HepG2 (cell line): ENCODE measurements around the gene CTDNEP1. TPM values are rescaled to one million over a fixed set of nuclear protein-coding genes. Genes with fewer than 3 reads are reported as not detected.
A peak's percentile ranks its signal among the peaks of the same experiment; 100 is the strongest.

Experiments
- CENPX ChIP-seq: sonication (generic); formaldehyde crosslinking; IDR thresholded peaks from 2 replicates; pipeline ENCODE4 v1.9.0; 2021; ENCODE audit warnings: mild to moderate bottlenecking, missing genetic modification reagents, moderate library complexity
- CHD4 ChIP-seq: fragments of 200-600 bp; sonication (generic); IDR thresholded peaks from 2 replicates; pipeline ENCODE4 v1.7.0; 2017; ENCODE audit warnings: mild to moderate bottlenecking, low read length, borderline replicate concordance
- CREB3 ChIP-seq: sonication (generic); formaldehyde crosslinking; IDR thresholded peaks from 2 replicates; pipeline ENCODE4 v1.5.0; 2020; ENCODE audit warnings: missing genetic modification reagents
- ERF ChIP-seq: IDR thresholded peaks from 2 replicates; pipeline ENCODE4 v1.6.1; 2018; ENCODE audit warnings: missing biosample characterization, missing genetic modification reagents
- ETV5 ChIP-seq: IDR thresholded peaks from 2 replicates; pipeline ENCODE4 v1.6.1; 2018; ENCODE audit warnings: missing biosample characterization, missing genetic modification reagents, inconsistent platforms, borderline replicate concordance
- GPN1 ChIP-seq: sonication (generic); formaldehyde crosslinking; IDR thresholded peaks from 2 replicates; pipeline ENCODE4 v1.5.1; 2020; ENCODE audit warnings: missing genetic modification reagents, borderline replicate concordance
- HMGA1 ChIP-seq: sonication (generic); formaldehyde crosslinking; conservative IDR thresholded peaks from 2 replicates; pipeline ENCODE4 v1.4.0; 2020; ENCODE audit warnings: missing genetic modification reagents
- HOMEZ ChIP-seq: IDR thresholded peaks from 2 replicates; pipeline ENCODE4 v1.6.1; 2016; ENCODE audit warnings: low read depth
- LRRFIP1 ChIP-seq: sonication (generic); formaldehyde crosslinking; conservative IDR thresholded peaks from 2 replicates; pipeline ENCODE4 v1.4.0; 2020; ENCODE audit warnings: missing genetic modification reagents
- MAFK ChIP-seq, 2 experiments: IDR thresholded peaks in 1 of 2; conservative IDR thresholded peaks in 1 of 2; 2 replicates each; pipeline ENCODE4 v1.6.1; 2011; ENCODE audit warnings: improper control_type of control experiment in 2 of 2, low read length in 2 of 2
- MXI1 ChIP-seq: IDR thresholded peaks from 3 replicates; pipeline ENCODE4 v1.6.1; 2012; ENCODE audit warnings: low read depth, low read length, inconsistent platforms, borderline replicate concordance
- PHF8 ChIP-seq: sonication (generic); formaldehyde crosslinking; IDR thresholded peaks from 2 replicates; pipeline ENCODE4 v1.5.0; 2020; ENCODE audit warnings: missing genetic modification reagents
- STAT6 ChIP-seq: sonication (generic); formaldehyde crosslinking; IDR thresholded peaks from 2 replicates; pipeline ENCODE4 v1.4.0; 2020; ENCODE audit warnings: missing genetic modification reagents, mild to moderate bottlenecking, borderline replicate concordance
- TSC22D2 ChIP-seq: sonication (generic); formaldehyde crosslinking; IDR thresholded peaks from 2 replicates; pipeline ENCODE4 v1.5.1; 2020; ENCODE audit warnings: missing genetic modification reagents, mild to moderate bottlenecking, borderline replicate concordance
- YY1 ChIP-seq: IDR thresholded peaks from 2 replicates; pipeline ENCODE4 v1.6.1; 2011; ENCODE audit warnings: low read length, low read depth, moderate library complexity, mild to moderate bottlenecking; ENCODE audit not compliant: insufficient read depth, insufficient replicate concordance
- ZBTB20 ChIP-seq: sonication (generic); formaldehyde crosslinking; IDR thresholded peaks from 2 replicates; pipeline ENCODE4 v1.8.1; 2023; ENCODE audit warnings: missing genetic modification reagents, low read depth, mild to moderate bottlenecking, borderline replicate concordance
- ZNF143 ChIP-seq: sonication (generic); formaldehyde crosslinking; IDR thresholded peaks from 2 replicates; pipeline ENCODE4 v1.4.0; 2020; ENCODE audit warnings: missing genetic modification reagents
- ZNF513 ChIP-seq: sonication (generic); formaldehyde crosslinking; conservative IDR thresholded peaks from 2 replicates; pipeline ENCODE4 v1.5.0; 2020; ENCODE audit warnings: missing genetic modification reagents
- ZNF709 ChIP-seq: sonication (generic); formaldehyde crosslinking; IDR thresholded peaks from 2 replicates; pipeline ENCODE4 v1.5.0; 2020; ENCODE audit warnings: mild to moderate bottlenecking, missing genetic modification reagents
- ZNF749 ChIP-seq: sonication (generic); formaldehyde crosslinking; IDR thresholded peaks from 2 replicates; pipeline ENCODE4 v1.8.0; 2022; ENCODE audit warnings: mild to moderate bottlenecking, missing genetic modification reagents, moderate library complexity, borderline replicate concordance
- polyA plus RNA-seq, 8 experiments: library from polyadenylated mRNA; depleted of rRNA in 3 of 8; stranded (reverse) in 7 of 8; unstranded in 1 of 8; fragments of >200 nt; fragmentation: Illumina TruSeq in 4 of 8; extraction: Trizol in 4 of 8; gene quantifications; 2 replicates each; pipeline versions ENCODE4 v1.2.1 to v1.2.3, GENCODE V29; 2011 to 2016; ENCODE audit warnings: low read depth in 4 of 8, missing spikeins in 1 of 8, mixed read lengths in 1 of 8; ENCODE audit not compliant: insufficient read depth in 1 of 8
- total RNA-seq, 5 experiments: library from RNA; depleted of rRNA; stranded (reverse); fragments of >200 nt; fragmentation: Illumina TruSeq; extraction: Trizol; gene quantifications; 2 replicates each; pipeline ENCODE4 v1.2.3, GENCODE V29; 2016; ENCODE audit warnings: low read depth in 1 of 5

CTDNEP1 gene
- total and polyA plus RNA-seq, 2 of the 13 experiments (the other 11 are each of a cell fraction or from before 2014, with no cell fraction given): 19.8 to 118 TPM

- TF ChIP-seq ZNF513 (CRISPR knock-in tag) (no peak), MXI1 (peak; percentile 84; the same call in 1 of the 3 replicates), ERF (CRISPR knock-in tag) (peak; percentile 72), CHD4 (no peak), HOMEZ (CRISPR knock-in tag) (0 out of 2 replicates have a peak, but pooled peaks have one; percentile 22), PHF8 (CRISPR knock-in tag) (peak; percentile 21; the same call in 1 of the 2 replicates), MAFK (conservative IDR thresholded peaks at IDR 0.05 in 1 of 2, IDR thresholded peaks at IDR 0.05 in 1 of 2; ENCODE audit: low read length in 2 of 2) (no peak), CREB3 (CRISPR knock-in tag) (no peak), ZNF749 (CRISPR knock-in tag) (peak; percentile 61; the same call in 1 of the 2 replicates), ZBTB20 (CRISPR knock-in tag) (0 out of 2 replicates have a peak, but pooled peaks have one; percentile 43), LRRFIP1 (no peak), HMGA1 (no peak), TSC22D2 (CRISPR knock-in tag) (peak; percentile 42; the same call in 1 of the 2 replicates), ETV5 (CRISPR knock-in tag) (peak; percentile 24; the same call in 1 of the 2 replicates), YY1 (peak; percentile 38), CENPX (no peak), ZNF709 (CRISPR knock-in tag) (0 out of 2 replicates have a peak, but pooled peaks have one; percentile 36), ZNF143 (CRISPR knock-in tag) (no peak; the same call in 1 of the 2 replicates), GPN1 (CRISPR knock-in tag) (no peak), STAT6 (CRISPR knock-in tag) (0 out of 2 replicates have a peak, but pooled peaks have one; percentile 65)
Observed at GRCh38 chr17:7280519-7281073, 29.1 kb upstream of the CTDNEP1 start (continued).
